H1 (cell line): ENCODE measurements around the gene HRH4. TPM values are rescaled to one million over a fixed set of nuclear protein-coding genes. Genes with fewer than 3 reads are reported as not detected.

Experiments used
- CTCF ChIA-PET: fragments of 300-600 bp; sonication (Branson Sonifier 250); formaldehyde crosslinking; loops from one replicate; lab custom pipeline; 2021; ENCODE audit not compliant: partially characterized antibody; lab: Charles Lee
- POLR2A ChIA-PET: fragments of 300-600 bp; sonication (Branson Sonifier 250); formaldehyde crosslinking; loops from one replicate; lab custom pipeline; 2021; ENCODE audit warnings: inconsistent platforms; ENCODE audit not compliant: partially characterized antibody; lab: Charles Lee
- DNase-seq, 2 experiments: peaks; one replicate each; pipeline versions ENCODE4 v3.0.0 to v3.0.0-alpha.2; 2010 to 2022; ENCODE audit warnings: low spot score in 2 of 2, low read depth in 1 of 2, mixed read lengths in 1 of 2
- FAIRE-seq: peaks from 2 replicates; lab custom pipeline; 2011; peaks lifted over from hg19 to GRCh38; lab: Jason Lieb, UNC
- H2AFZ ChIP-seq: 2 replicates; pipeline ENCODE4 v1.8.1; 2012; ENCODE audit warnings: low read length, inconsistent platforms
- H2AK5ac ChIP-seq: 2 replicates; pipeline ENCODE4 v1.6.1; 2013; ENCODE audit warnings: low read depth, low read length
- H2BK120ac ChIP-seq: replicated peaks from 2 replicates; pipeline ENCODE3; 2013; ENCODE audit warnings: low read depth, low read length, inconsistent platforms
- H2BK12ac ChIP-seq: 2 replicates; pipeline ENCODE4 v1.6.1; 2013; ENCODE audit warnings: low read depth, low read length
- H2BK15ac ChIP-seq: 2 replicates; pipeline ENCODE4 v1.6.1; 2013; ENCODE audit warnings: low read length
- H2BK20ac ChIP-seq: 2 replicates; pipeline ENCODE4 v1.6.1; 2013; ENCODE audit warnings: low read length
- H2BK5ac ChIP-seq: 2 replicates; pipeline ENCODE4 v1.6.1; 2013; ENCODE audit warnings: low read depth, low read length
- H3K14ac ChIP-seq: 2 replicates; pipeline ENCODE4 v1.6.1; 2013; ENCODE audit warnings: inconsistent platforms; ENCODE audit not compliant: insufficient read length
- H3K18ac ChIP-seq: 2 replicates; pipeline ENCODE4 v1.6.1; 2013; ENCODE audit warnings: low read length; ENCODE audit errors: extremely low read depth
- H3K23ac ChIP-seq: 2 replicates; pipeline ENCODE4 v1.6.1; 2013; ENCODE audit warnings: inconsistent platforms; ENCODE audit not compliant: insufficient read length
- H3K23me2 ChIP-seq: 2 replicates; pipeline ENCODE4 v1.6.1; 2013; ENCODE audit warnings: low read depth, low read length
- H3K27ac ChIP-seq: 2 replicates; pipeline ENCODE4 v1.6.1; 2011; ENCODE audit warnings: low read depth, low read length, inconsistent platforms
- H3K27me3 ChIP-seq, 4 experiments: replicated peaks in 1 of 4; 1 replicate in 1 of 4; 2 replicates in 3 of 4; pipeline versions ENCODE4 v1.6.1 to v1.8.1; 2011 to 2013; ENCODE audit warnings: low read length in 3 of 4, mild to moderate bottlenecking in 3 of 4, inconsistent platforms in 2 of 4, mixed read lengths in 2 of 4, moderate library complexity in 1 of 4; ENCODE audit not compliant: control insufficient read depth in 3 of 4, insufficient read depth in 3 of 4; ENCODE audit errors: extremely low read depth in 1 of 4
- H3K36me3 ChIP-seq, 4 experiments: 2 replicates each; pipeline versions ENCODE4 v1.6.1 to v1.8.1; 2011 to 2013; ENCODE audit warnings: mild to moderate bottlenecking in 4 of 4, low read length in 3 of 4, moderate library complexity in 2 of 4, control low read depth in 1 of 4, inconsistent platforms in 1 of 4; ENCODE audit not compliant: insufficient read depth in 4 of 4, control insufficient read depth in 2 of 4
- H3K4ac ChIP-seq: replicated peaks from 2 replicates; pipeline ENCODE3; 2013; ENCODE audit warnings: low read length, low read depth, mixed read lengths, inconsistent platforms; ENCODE audit not compliant: insufficient read length
- H3K4me1 ChIP-seq, 4 experiments: replicated peaks in 1 of 4; 1 replicate in 1 of 4; 2 replicates in 3 of 4; pipeline versions ENCODE4 v1.6.1 to v1.8.1; 2011 to 2013; ENCODE audit warnings: low read length in 3 of 4, inconsistent platforms in 2 of 4, mixed read lengths in 1 of 4; ENCODE audit not compliant: insufficient read depth in 4 of 4, control insufficient read depth in 3 of 4
- H3K4me2 ChIP-seq, 2 experiments: 2 replicates each; pipeline versions ENCODE4 v1.6.1 to v1.8.1; 2011 to 2013; ENCODE audit warnings: low read depth in 2 of 2, low read length in 2 of 2, control low read depth in 1 of 2, inconsistent platforms in 1 of 2, mild to moderate bottlenecking in 1 of 2; ENCODE audit not compliant: insufficient read depth in 1 of 2
- H3K4me3 ChIP-seq, 4 experiments: fragments of 200-600, 300-600 bp in 1 of 4; sonication (generic), shearing (Covaris generic), sonication (Bioruptor Twin) in 1 of 4; 2 replicates each; pipeline versions ENCODE4 v1.5.1 to v1.8.1; 2011 to 2016; ENCODE audit warnings: low read length in 4 of 4, low read depth in 3 of 4, control low read depth in 2 of 4, inconsistent platforms in 2 of 4, mild to moderate bottlenecking in 2 of 4, mixed read lengths in 1 of 4, moderate library complexity in 1 of 4; ENCODE audit not compliant: insufficient read depth in 2 of 4; ENCODE audit errors: extremely low read depth in 1 of 4
- H3K56ac ChIP-seq: replicated peaks from 2 replicates; pipeline ENCODE3; 2013; ENCODE audit warnings: low read depth, mild to moderate bottlenecking, mixed read lengths, low read length, inconsistent platforms; ENCODE audit not compliant: insufficient read length
- H3K79me1 ChIP-seq: 2 replicates; pipeline ENCODE4 v1.6.1; 2013; ENCODE audit warnings: low read depth, low read length, control low read depth
- H3K79me2 ChIP-seq, 2 experiments: 2 replicates each; pipeline versions ENCODE4 v1.6.1 to v1.8.1; 2012 to 2013; ENCODE audit warnings: low read length in 2 of 2, mild to moderate bottlenecking in 2 of 2, inconsistent platforms in 1 of 2; ENCODE audit not compliant: insufficient read depth in 2 of 2, control insufficient read depth in 1 of 2
- H3K9ac ChIP-seq, 4 experiments: replicated peaks in 1 of 4; 1 replicate in 1 of 4; 2 replicates in 3 of 4; pipeline versions ENCODE4 v1.6.1 to v1.8.1; 2011 to 2013; ENCODE audit warnings: low read depth in 3 of 4, low read length in 3 of 4, control low read depth in 2 of 4, mild to moderate bottlenecking in 2 of 4, moderate library complexity in 2 of 4, inconsistent platforms in 1 of 4; ENCODE audit errors: extremely low read depth in 1 of 4
- H3K9me3 ChIP-seq, 2 experiments: 2 replicates each; pipeline versions ENCODE4 v1.6.1 to v1.8.1; 2012 to 2013; ENCODE audit warnings: mild to moderate bottlenecking in 2 of 2, moderate library complexity in 2 of 2, control low read depth in 1 of 2, inconsistent platforms in 1 of 2, low read depth in 1 of 2, low read length in 1 of 2, mixed read lengths in 1 of 2; ENCODE audit not compliant: insufficient read depth in 2 of 2
- H4K20me1 ChIP-seq, 2 experiments: replicated peaks in 1 of 2; 2 replicates each; pipeline versions ENCODE3 to v1.8.1; 2011 to 2013; ENCODE audit warnings: inconsistent platforms in 2 of 2, low read length in 2 of 2, mild to moderate bottlenecking in 1 of 2; ENCODE audit not compliant: insufficient read depth in 2 of 2, control insufficient read depth in 1 of 2
- H4K5ac ChIP-seq: 2 replicates; pipeline ENCODE4 v1.6.1; 2013; ENCODE audit warnings: low read length, low read depth, mixed read lengths, inconsistent platforms; ENCODE audit not compliant: insufficient read length
- H4K8ac ChIP-seq: 2 replicates; pipeline ENCODE4 v1.8.0; 2013; ENCODE audit warnings: mild to moderate bottlenecking, moderate library complexity, low read length, inconsistent platforms; ENCODE audit not compliant: insufficient read depth; ENCODE audit errors: extremely low read depth
- H4K91ac ChIP-seq: replicated peaks from 2 replicates; pipeline ENCODE3; 2013; ENCODE audit warnings: low read length, mixed read lengths, inconsistent platforms; ENCODE audit not compliant: insufficient read length
- MAX ChIP-seq: IDR thresholded peaks from 2 replicates; pipeline ENCODE4 v1.6.1; 2012; ENCODE audit warnings: inconsistent platforms
- WGBS, 2 experiments: shearing (Covaris generic) in 1 of 2; methylation state at CpG; one replicate each; pipeline versions ENCODE4 v1.1.6 to v1.1.7; 2013 to 2015; ENCODE audit warnings: low lambda C conversion rate in 2 of 2, mixed read lengths in 2 of 2, inconsistent platforms in 1 of 2, low coverage in 1 of 2, missing lambda C conversion rate in 1 of 2; ENCODE audit not compliant: insufficient replicate concordance in 2 of 2, insufficient coverage in 1 of 2, insufficient read length in 1 of 2; ENCODE audit errors: extremely low coverage in 1 of 2, missing lambda C conversion rate in 1 of 2; 5-methylcytosine and 5-hydroxymethylcytosine counted together
- polyA plus RNA-seq, 7 experiments: library from polyadenylated mRNA; depleted of rRNA in 3 of 7; stranded (reverse) in 5 of 7; unstranded in 2 of 7; fragments of >200 nt in 5 of 7; fragments of 200-250 nt in 2 of 7; gene quantifications; 1 replicate in 5 of 7; 2 replicates in 1 of 7; 4 replicates in 1 of 7; pipeline versions ENCODE4 v1.2.1 to v1.2.3, GENCODE V29; 2011 to 2013; ENCODE audit warnings: missing spikeins in 2 of 7, mixed read lengths in 2 of 7
- total RNA-seq: library from RNA; stranded (reverse); fragmentation: NEBNext Ultra II Directional; extraction: Animal tissue kit (Norgen Biotek cat#: 25700); gene quantifications from 2 replicates; pipeline ENCODE4 v1.2.1, GENCODE V29; 2021

Gene HRH4
- total and polyA plus RNA-seq, 2 of the 8 experiments (the other 6 are each of a cell fraction or from before 2014, with no cell fraction given), result 0.03 TPM; not detected in 1

- no peaks in the 10 kb centered on the region for H3K36me3 ChIP-seq
- H3K23me2 ChIP-seq, result no peaks in the 10 kb centered on the region; the same call in 1 of the 2 replicates
- no peak overlapping the region for H2BK20ac ChIP-seq
- 81% methylated on average over 4 of the region's 4 CpGs; no CpG with 5 or more reads in 1 of the 2 experiments for WGBS, 2 experiments
- ChIA-PET POLR2A (no interaction called here), CTCF (interaction anchor here (0.8 to 8.9 kb wide), 10 partner anchors 11 to 352 kb away, joined by 3 to 101 read pairs (median 10); partner anchors contain the start of genes CABYR and HRH4)
- H3K9ac ChIP-seq, result no peak overlapping the region
- no peak overlapping the region for H3K56ac ChIP-seq
- H2BK12ac ChIP-seq, result no peak overlapping the region
- no peak overlapping the region for H2BK120ac ChIP-seq
- no peak overlapping the region for H3K23ac ChIP-seq
- FAIRE-seq (no peak), DNase-seq (no peak)
- H3K18ac ChIP-seq, result no peak overlapping the region
- no peaks in the 10 kb centered on the region for H3K79me1 ChIP-seq
- no peak overlapping the region for H4K5ac ChIP-seq
- H3K4ac ChIP-seq, result no peak overlapping the region
- H3K9me3 ChIP-seq, result no peaks in the 10 kb centered on the region; a peak in 1 of 4 replicates
- no peak overlapping the region for H3K4me2 ChIP-seq
- H3K4me3 ChIP-seq, result no peak overlapping the region
- H2AK5ac ChIP-seq, result no peak overlapping the region
- H3K14ac ChIP-seq, result no peak overlapping the region
- H4K20me1 ChIP-seq, result no peaks in the 10 kb centered on the region
- no peak overlapping the region for H2BK5ac ChIP-seq
- H4K8ac ChIP-seq, result no peak overlapping the region
- no peaks in the 10 kb centered on the region for H3K27me3 ChIP-seq
- no peaks in the 10 kb centered on the region for H3K79me2 ChIP-seq
- H4K91ac ChIP-seq, result no peak overlapping the region
- no peak overlapping the region for H2BK15ac ChIP-seq
- no peak overlapping the region for H3K27ac ChIP-seq
- H3K4me1 ChIP-seq, result no peaks in the 10 kb centered on the region
- no peak overlapping the region for H2AFZ ChIP-seq
- no peak for TF ChIP-seq MAX
These were observed 30.1 kb downstream of the HRH4 start for GRCh38 chr18:24490539-24490938.
